ENCODE measurements around the gene SUPV3L1.

Gene SUPV3L1

GRCh38 chr10:69213591-69214311, 33.7 kb downstream of the SUPV3L1 start:
- H3K27ac ChIP-seq: no peak overlapping the region
- H3K4me1 ChIP-seq (ENCODE audit: control insufficient read depth in 1 of 2, insufficient read depth in 1 of 2, low read depth in 1 of 2, low read length in 1 of 2): peaks cover 16 to 20% of the 10 kb centered on the region in 2 experiments
- no peak overlapping the region for H3K4me3 ChIP-seq (ENCODE audit: low read depth in 1 of 2, low read length in 1 of 2)
- no peaks in the 10 kb centered on the region for H3K9me3 ChIP-seq
- H3K27me3 ChIP-seq: no peaks in the 10 kb centered on the region
- no peak for TF ChIP-seq CTCF (IDR thresholded peaks at IDR 0.05)
- H3K36me3 ChIP-seq: no peaks in the 10 kb centered on the region

- no peak for TF ChIP-seq CTCF (IDR thresholded peaks at IDR 0.05)
- Histone ChIP-seq H3K27me3 (no peaks in the 10 kb centered on the region), H3K27ac (peak overlapping the region; percentile 60), H3K36me3 (no peaks in the 10 kb centered on the region), H3K4me3 (ENCODE audit: low read depth in 1 of 2, low read length in 1 of 2) (peak overlapping the region in 1 of 2 experiments; percentile 25), H3K9me3 (no peaks in the 10 kb centered on the region), H3K4me1 (ENCODE audit: control insufficient read depth in 1 of 2, insufficient read depth in 1 of 2, low read depth in 1 of 2, low read length in 1 of 2) (peaks cover 16 to 20% of the 10 kb centered on the region in 2 experiments)
These were observed 34.7 kb downstream of the SUPV3L1 start for GRCh38 chr10:69214666-69215131.

- H3K27me3 ChIP-seq: no peaks in the 10 kb centered on the region
- H3K9me3 ChIP-seq: no peaks in the 10 kb centered on the region
- H3K36me3 ChIP-seq: no peaks in the 10 kb centered on the region
- peaks cover 16 to 20% of the 10 kb centered on the region in 2 experiments for H3K4me1 ChIP-seq (ENCODE audit: control insufficient read depth in 1 of 2, insufficient read depth in 1 of 2, low read depth in 1 of 2, low read length in 1 of 2)
- no peak for TF ChIP-seq CTCF (IDR thresholded peaks at IDR 0.05)
- H3K27ac ChIP-seq: peak overlapping the region; percentile 60
- peak overlapping the region in 1 of 2 experiments; percentile 25 for H3K4me3 ChIP-seq (ENCODE audit: low read depth in 1 of 2, low read length in 1 of 2)
These were observed 35.6 kb downstream of the SUPV3L1 start for GRCh38 chr10:69215405-69216171.

GRCh38 chr10:69216577-69217118, 36.6 kb downstream of the SUPV3L1 start:
- Histone ChIP-seq H3K27ac (no peak overlapping the region), H3K36me3 (no peaks in the 10 kb centered on the region), H3K9me3 (no peaks in the 10 kb centered on the region), H3K4me1 (ENCODE audit: control insufficient read depth in 1 of 2, insufficient read depth in 1 of 2, low read depth in 1 of 2, low read length in 1 of 2) (peaks cover 16 to 20% of the 10 kb centered on the region in 2 experiments), H3K4me3 (ENCODE audit: low read depth in 1 of 2, low read length in 1 of 2) (no peak overlapping the region), H3K27me3 (no peaks in the 10 kb centered on the region)
- no peak for TF ChIP-seq CTCF (IDR thresholded peaks at IDR 0.05)

GRCh38 chr10:69217119-69217754, 37.2 kb downstream of the SUPV3L1 start:
- no peak overlapping the region for H3K4me3 ChIP-seq (ENCODE audit: low read depth in 1 of 2, low read length in 1 of 2)
- H3K36me3 ChIP-seq: no peaks in the 10 kb centered on the region
- no peaks in the 10 kb centered on the region for H3K27me3 ChIP-seq
- no peaks in the 10 kb centered on the region for H3K9me3 ChIP-seq
- peaks cover 16 to 20% of the 10 kb centered on the region in 2 experiments for H3K4me1 ChIP-seq (ENCODE audit: control insufficient read depth in 1 of 2, insufficient read depth in 1 of 2, low read depth in 1 of 2, low read length in 1 of 2)
- TF ChIP-seq CTCF (IDR thresholded peaks at IDR 0.05): no peak
- H3K27ac ChIP-seq: no peak overlapping the region
